Suppressor macrophage (primary cell): Measurements from ENCODE around the gene GLB1L3.

Experiments
- DNase-seq, 4 experiments: peaks; one replicate each; pipeline ENCODE4 v3.0.0-alpha.2; 2020 to 2022
- total RNA-seq, 17 experiments: gene quantifications; one replicate each; lab custom pipeline; 2026; ENCODE audit warnings: mixed read lengths in 6 of 17, inconsistent platforms in 3 of 17; lab: John Stamatoyannopoulos, UW

Gene GLB1L3
- total RNA-seq, result 0 to 4.3 (median 0) reads per million in 17 experiments

DNA sequence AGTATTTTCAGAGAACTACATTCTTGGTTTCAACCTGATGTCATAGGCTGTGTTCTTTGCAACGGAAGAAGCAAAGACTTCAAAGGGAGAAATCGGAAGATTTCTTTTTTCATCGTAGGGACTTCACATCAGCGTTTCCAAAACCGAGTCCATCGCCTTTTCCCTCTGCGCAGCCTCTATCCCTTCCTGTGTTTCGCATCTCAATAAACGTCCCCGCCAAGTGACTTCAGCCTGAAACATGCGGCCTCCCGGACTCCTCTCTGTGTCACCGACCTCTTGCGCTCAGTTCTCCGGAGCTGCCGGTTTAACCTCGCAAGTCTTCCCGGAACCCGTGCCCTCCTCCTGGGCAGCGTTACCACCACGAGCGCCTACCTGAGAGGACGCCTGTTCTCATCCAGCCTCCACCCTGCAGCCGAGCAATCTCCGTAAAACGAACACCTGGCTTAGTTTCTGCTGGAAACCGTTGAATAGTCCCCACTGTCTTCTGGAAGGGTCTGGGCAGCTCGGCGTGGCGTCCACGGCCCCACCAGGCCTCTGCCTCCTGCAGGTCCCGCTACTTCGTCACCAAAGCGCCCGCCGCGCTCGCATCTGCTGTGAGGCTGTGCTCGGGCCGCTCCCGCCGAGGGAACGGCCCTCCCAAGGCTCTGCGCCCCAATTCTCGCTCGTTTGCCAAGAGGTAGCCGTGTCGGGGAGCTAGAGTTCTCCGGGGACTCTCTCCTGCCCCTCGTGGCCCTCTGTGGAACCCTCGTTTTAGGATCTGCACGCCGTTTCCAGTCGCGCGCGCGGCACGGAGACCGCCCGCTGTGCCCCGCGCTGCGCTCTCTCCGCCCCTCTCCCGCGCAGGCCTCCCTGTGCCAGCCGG is at the start of gene GLB1L3:
Gene GLB1L3, plus strand, starts transcription at position 846 of the 862 bp plus-strand sequence. CDS start 362 bp downstream, outside the sequence.
- DNase-seq, result peak; percentile 22 to 70 (median 50)

- DNase-seq, result no peak
Measured at GRCh38 chr11:134226806-134227325, 49.3 kb upstream of the GLB1L3 start.

GRCh38 chr11:134228625-134229024 is 47.6 kb upstream of the GLB1L3 start:
- DNase-seq, result no peak

GRCh38 chr11:134229126-134229790 is 46.9 kb upstream of the GLB1L3 start:
- DNase-seq, result no peak

DNA sequence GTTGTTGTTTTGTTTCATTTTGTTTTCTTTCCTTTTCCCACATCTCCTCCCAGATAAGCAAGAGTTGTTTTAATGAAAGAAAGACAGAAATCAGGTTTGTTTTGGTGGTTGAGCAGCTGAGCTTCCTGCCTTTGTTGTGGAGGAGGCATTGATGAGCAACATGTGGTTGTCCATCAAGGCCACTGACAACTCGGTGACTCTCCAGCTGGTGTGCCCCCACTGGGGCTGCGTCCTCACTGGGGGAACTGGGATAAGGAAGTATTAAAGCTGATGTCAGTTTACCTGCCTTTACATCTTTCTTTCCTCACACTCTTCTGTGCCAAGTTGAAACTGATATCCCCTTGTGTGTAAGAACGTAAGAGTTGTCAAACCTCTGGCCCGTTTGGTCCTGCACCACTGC is 45.8 kb upstream of the GLB1L3 start:
- no peak for DNase-seq

GRCh38 chr11:134231958-134232659 is 44.1 kb upstream of the GLB1L3 start:
- DNase-seq, result peak; percentile 40 to 69 (median 57)

- DNase-seq, result no peak
Measured at GRCh38 chr11:134233729-134234179, 42.4 kb upstream of the GLB1L3 start.

- DNase-seq, result no peak
Measured at GRCh38 chr11:134235399-134235798, 40.8 kb upstream of the GLB1L3 start.

DNA sequence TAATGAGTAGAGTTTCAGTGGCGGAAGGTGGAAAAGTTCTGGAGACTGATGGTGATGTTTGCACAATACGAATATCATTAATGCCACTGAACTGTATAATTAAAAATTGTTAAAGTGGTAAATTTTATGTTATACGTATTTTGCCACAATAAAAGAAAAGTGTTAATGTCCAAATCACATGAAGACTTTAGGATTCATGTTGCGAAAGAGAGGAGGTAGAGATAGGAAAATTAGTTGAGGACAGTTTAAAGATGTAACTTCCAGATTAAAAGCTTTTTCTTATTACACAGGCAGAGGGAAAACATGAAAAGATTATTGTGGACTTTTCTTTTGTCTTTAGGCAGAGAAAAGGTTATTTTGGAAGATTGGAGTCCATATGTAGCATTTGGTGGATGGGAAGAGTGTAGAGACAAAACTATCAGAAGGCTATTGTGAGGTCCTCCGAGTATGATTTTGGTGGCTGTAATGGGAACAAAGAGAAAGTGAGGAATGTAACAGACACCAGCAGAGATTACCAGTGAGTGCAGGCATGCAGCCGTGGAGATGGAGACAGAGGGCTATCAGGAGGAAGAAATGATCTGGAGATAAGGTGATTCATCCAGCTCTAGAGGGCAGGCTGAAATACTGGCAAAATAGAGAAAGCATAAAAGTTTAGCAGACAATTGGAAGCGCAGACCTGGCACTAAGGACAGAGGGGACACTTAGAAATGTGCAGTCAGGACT is 39.2 kb upstream of the GLB1L3 start:
- no peak for DNase-seq

DNA sequence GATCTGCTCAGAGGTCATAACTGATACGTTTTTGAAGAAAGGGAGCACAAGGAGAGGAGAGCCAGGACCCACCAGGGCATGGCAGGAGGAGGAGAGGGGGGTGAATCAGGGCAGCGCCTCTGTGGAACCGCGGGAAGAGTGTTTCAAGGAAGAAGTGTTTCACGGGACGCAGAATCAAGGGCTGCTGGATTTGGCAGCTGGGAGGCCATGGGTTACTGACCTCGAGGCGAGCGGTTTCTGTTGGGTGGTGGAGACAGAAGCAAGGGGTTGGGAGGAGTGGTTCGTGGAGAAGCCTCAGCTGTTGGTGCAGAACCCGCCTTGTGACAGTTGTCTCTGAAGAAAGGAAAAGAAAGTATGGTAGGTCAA is 38.6 kb upstream of the GLB1L3 start:
- DNase-seq, result no peak

GRCh38 chr11:134238956-134239355 is 37.2 kb upstream of the GLB1L3 start:
- no peak for DNase-seq

DNA sequence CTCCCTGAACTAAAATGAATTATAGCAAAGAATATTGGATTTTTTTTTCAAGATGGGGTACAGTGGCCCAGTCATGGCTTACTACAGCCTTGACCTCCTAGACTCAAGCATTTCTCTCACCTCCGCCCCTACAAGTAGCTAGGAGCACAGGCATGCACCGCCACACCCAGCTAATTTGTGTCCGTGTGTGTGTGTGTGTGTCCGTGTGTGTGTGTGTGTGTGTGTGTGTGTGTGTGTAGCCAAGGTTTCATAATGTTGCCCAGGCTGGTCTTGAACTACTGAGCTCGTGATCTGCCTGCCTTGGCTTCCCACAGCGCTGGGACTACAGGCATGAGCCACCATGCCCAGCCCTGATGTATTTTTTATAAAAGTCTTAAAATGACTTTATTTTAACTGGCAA is 35.6 kb upstream of the GLB1L3 start:
- DNase-seq, result no peak

GRCh38 chr11:134242376-134242775 is 33.8 kb upstream of the GLB1L3 start:
- no peak for DNase-seq

DNA sequence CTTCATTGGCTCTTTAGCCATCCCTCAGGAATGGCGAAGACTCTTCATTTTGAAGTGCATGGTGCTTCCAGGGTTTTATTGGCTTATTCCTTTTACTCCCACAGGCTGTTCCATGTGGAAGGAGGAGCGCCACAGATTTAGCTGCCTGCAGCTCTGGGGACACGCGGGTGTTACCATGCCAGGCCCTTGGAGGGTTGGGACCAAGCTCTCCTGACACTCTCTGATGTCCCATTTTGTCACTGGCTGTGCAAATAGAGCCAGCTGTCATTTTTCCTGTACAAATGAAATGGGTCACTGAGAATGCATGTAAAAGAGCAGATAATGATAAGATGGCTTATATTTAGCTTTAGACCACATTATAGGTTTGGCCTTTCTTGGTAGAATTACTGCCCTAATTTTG is 32.3 kb upstream of the GLB1L3 start:
- DNase-seq, result no peak

- peak in 2 of 4 experiments; percentile 7 to 17 for DNase-seq
Measured at GRCh38 chr11:134244593-134244992, 31.6 kb upstream of the GLB1L3 start.

- DNase-seq, result no peak
Measured at GRCh38 chr11:134245434-134245833, 30.7 kb upstream of the GLB1L3 start.

- no peak for DNase-seq
Measured at GRCh38 chr11:134246100-134246499, 30.1 kb upstream of the GLB1L3 start.

- no peak for DNase-seq
Measured at GRCh38 chr11:134246678-134247077, 29.5 kb upstream of the GLB1L3 start.

DNA sequence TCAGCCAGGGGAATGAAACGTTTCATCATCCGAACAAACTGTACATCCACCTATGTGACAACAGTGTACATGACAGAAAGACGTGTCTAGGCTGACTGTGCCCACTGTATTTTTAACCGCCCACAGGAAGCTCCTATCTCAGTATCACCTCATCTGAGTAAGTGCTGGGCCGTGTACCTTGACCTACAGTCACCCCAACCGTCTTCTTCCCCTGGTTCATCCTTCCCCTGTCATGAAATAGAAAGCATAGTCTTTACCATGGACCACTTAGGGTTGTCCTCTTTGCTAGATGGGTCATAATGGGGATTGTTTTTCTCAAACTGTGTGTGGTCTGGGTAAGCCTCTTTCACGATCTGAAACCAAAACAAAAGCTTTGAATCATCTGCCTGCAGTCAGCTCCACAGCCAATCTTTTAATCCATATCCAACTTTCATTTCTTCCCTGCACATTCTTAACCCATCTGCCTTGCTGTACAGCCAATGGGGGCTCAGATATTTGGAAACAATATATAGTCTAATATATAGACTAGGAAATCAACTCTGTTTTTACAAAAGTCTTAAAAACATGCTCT is 27.2 kb upstream of the GLB1L3 start:
- DNase-seq, result no peak

DNA sequence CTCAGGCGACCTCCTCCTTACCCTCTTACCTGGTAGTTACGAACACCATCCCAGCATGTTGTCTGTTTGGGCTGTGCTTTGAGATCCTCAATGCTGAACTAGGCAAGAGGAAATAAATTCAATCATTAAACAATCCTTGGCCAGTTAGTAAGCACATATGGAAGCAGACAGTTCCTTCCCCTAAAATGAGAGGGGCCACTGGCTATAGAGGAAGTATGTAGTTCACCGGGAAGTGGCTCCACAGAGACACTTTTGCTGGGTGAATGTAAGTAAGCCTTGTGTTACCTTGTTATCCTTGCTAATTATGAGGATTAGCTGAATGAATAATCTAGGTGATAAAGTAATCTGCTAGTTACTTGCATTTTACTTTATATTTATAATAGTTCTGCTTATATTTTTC is 25.9 kb upstream of the GLB1L3 start:
- DNase-seq, result peak; percentile 23 to 57 (median 50)

- DNase-seq, result no peak
Measured at GRCh38 chr11:134250675-134251074, 25.5 kb upstream of the GLB1L3 start.
